A673 (cell line): ENCODE data around the gene CPLX1. TPM values are rescaled to one million over a fixed set of nuclear protein-coding genes. Genes with fewer than 3 reads are reported as not detected.

Experiments
- BruUV-seq: library from RNA; stranded (reverse); fragments of 400-500 nt; replicated peaks from 2 replicates; lab custom pipeline; 2021; lab: Mats Ljungman, UMichigan
- CTCF ChIA-PET: fragments of 300-600 bp; sonication (Branson Sonifier 250); formaldehyde crosslinking; loops from one replicate; lab custom pipeline; 2022; ENCODE audit warnings: antibody characterized with exemption; lab: Charles Lee
- POLR2A ChIA-PET: fragments of 300-600 bp; sonication (Branson Sonifier 250); formaldehyde crosslinking; loops from one replicate; lab custom pipeline; 2022; ENCODE audit warnings: antibody characterized with exemption; ENCODE audit not compliant: low non-redundant PET; lab: Charles Lee
- DNase-seq: peaks from one replicate; pipeline ENCODE4 v3.0.0-alpha.2; 2015; ENCODE audit warnings: low spot score
- H3K27ac ChIP-seq: fragments of 200-600 bp; sonication (generic); 2 replicates; pipeline ENCODE4 v1.5.1; 2016; ENCODE audit warnings: mixed run types, low read depth, mild to moderate bottlenecking, mixed read lengths, antibody characterized with exemption, low read length; ENCODE audit not compliant: poor library complexity, severe bottlenecking
- H3K27me3 ChIP-seq: fragments of 200-600 bp; sonication (generic); replicated peaks from 2 replicates; pipeline ENCODE4 v1.6.1; 2017; ENCODE audit warnings: mixed run types, low read depth, mild to moderate bottlenecking, mixed read lengths, antibody characterized with exemption, low read length; ENCODE audit not compliant: insufficient read depth, poor library complexity
- H3K36me3 ChIP-seq: fragments of 200-600 bp; sonication (generic); 2 replicates; pipeline ENCODE4 v1.6.1; 2016; ENCODE audit warnings: mixed run types, mild to moderate bottlenecking, mixed read lengths, antibody characterized with exemption, low read length; ENCODE audit not compliant: insufficient read depth, poor library complexity, severe bottlenecking
- H3K4me1 ChIP-seq: fragments of 200-600 bp; sonication (generic); 2 replicates; pipeline ENCODE4 v1.6.1; 2017; ENCODE audit warnings: mixed run types, mild to moderate bottlenecking, mixed read lengths, antibody characterized with exemption, low read length; ENCODE audit not compliant: insufficient read depth, poor library complexity, severe bottlenecking
- H3K4me3 ChIP-seq: fragments of 200-600 bp; sonication (generic); 2 replicates; pipeline ENCODE4 v1.5.1; 2016; ENCODE audit warnings: low read depth, mixed run types, mild to moderate bottlenecking, mixed read lengths, low read length; ENCODE audit not compliant: poor library complexity, severe bottlenecking
- H3K9me3 ChIP-seq: fragments of 200-600 bp; sonication (generic); 2 replicates; pipeline ENCODE4 v1.6.1; 2016; ENCODE audit warnings: mixed run types, low read depth, mild to moderate bottlenecking, mixed read lengths, antibody characterized with exemption, low read length; ENCODE audit not compliant: poor library complexity, severe bottlenecking
- EZH2 ChIP-seq: fragments of 200-600 bp; sonication (generic); IDR thresholded peaks from 2 replicates; pipeline ENCODE4 v1.6.1; 2017; ENCODE audit warnings: borderline replicate concordance, low read depth, mild to moderate bottlenecking, mixed read lengths, antibody characterized with exemption, low read length; ENCODE audit not compliant: poor library complexity, severe bottlenecking
- intact Hi-C: fragments of 100-400 bp; cut with micrococcal nuclease; formaldehyde crosslinking; loops from one replicate; pipeline ENCODE4 v1.10.0; 2022; ENCODE audit not compliant: unreplicated experiment
- total RNA-seq: library from RNA; stranded (reverse); gene quantifications from 2 replicates; pipeline ENCODE4 v1.2.3, GENCODE V29; 2021
- TF ChIP-seq, protein P1 (sequence below): fragments of 300-800, 200-600 bp; sonication (generic); conservative IDR thresholded peaks from 2 replicates; pipeline ENCODE4 v1.5.1; 2017; ENCODE audit warnings: low read depth, mild to moderate bottlenecking, antibody characterized with exemption, low read length, moderate library complexity, mixed read lengths

The CPLX1 gene
- total RNA-seq, 1 experiment from 2014 or later: 4.6 TPM

GRCh38 chr4:787561-787981 lies 38.4 kb downstream of the CPLX1 start:
- no peak for TF ChIP-seq EZH2
- TF ChIP-seq, protein P1, sequence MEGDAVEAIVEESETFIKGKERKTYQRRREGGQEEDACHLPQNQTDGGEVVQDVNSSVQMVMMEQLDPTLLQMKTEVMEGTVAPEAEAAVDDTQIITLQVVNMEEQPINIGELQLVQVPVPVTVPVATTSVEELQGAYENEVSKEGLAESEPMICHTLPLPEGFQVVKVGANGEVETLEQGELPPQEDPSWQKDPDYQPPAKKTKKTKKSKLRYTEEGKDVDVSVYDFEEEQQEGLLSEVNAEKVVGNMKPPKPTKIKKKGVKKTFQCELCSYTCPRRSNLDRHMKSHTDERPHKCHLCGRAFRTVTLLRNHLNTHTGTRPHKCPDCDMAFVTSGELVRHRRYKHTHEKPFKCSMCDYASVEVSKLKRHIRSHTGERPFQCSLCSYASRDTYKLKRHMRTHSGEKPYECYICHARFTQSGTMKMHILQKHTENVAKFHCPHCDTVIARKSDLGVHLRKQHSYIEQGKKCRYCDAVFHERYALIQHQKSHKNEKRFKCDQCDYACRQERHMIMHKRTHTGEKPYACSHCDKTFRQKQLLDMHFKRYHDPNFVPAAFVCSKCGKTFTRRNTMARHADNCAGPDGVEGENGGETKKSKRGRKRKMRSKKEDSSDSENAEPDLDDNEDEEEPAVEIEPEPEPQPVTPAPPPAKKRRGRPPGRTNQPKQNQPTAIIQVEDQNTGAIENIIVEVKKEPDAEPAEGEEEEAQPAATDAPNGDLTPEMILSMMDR: no peak
- Histone ChIP-seq H3K4me1 (no peaks in the 10 kb centered on the region), H3K9me3 (no peaks in the 10 kb centered on the region), H3K36me3 (no peaks in the 10 kb centered on the region), H3K4me3 (no peak overlapping the region), H3K27ac (no peak overlapping the region), H3K27me3 (no peaks in the 10 kb centered on the region)
- ChIA-PET CTCF (no interaction called here), POLR2A (no interaction called here)
- DNase-seq: no peak
- intact Hi-C loops: no loop called here
- BruUV-seq: no TSS peak

DNA sequence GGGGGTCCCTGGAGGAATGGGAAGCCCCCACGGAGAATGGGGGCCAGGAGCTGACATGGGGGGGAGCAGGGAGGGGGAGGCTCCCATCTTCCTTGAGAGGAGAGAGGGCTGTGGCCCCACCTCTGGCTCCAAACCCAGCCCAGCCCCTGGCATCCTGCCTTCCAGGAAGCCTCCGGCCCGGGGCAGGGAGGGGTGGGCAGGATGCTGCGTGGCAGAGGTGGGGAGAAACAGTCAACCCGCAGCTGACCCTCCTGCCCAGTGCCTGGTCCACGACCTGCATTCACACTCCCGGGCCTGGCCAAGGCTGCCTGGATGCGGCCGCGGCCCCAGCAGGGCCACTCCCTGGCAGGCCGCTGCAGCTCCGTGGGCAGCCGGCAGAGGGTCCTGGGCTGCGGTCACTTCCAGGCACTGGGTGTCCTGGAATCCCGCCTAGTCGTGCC lies 39.0 kb downstream of the CPLX1 start:
- Histone ChIP-seq H3K27ac (no peak overlapping the region), H3K4me3 (no peak overlapping the region), H3K27me3 (no peaks in the 10 kb centered on the region), H3K9me3 (no peaks in the 10 kb centered on the region), H3K36me3 (no peaks in the 10 kb centered on the region), H3K4me1 (no peaks in the 10 kb centered on the region)
- no peak for DNase-seq
- intact Hi-C loops: no loop called here
- TF ChIP-seq, protein P1: no peak
- no peak for TF ChIP-seq EZH2
- CTCF ChIA-PET: no interaction called here
- BruUV-seq: no TSS peak
- POLR2A ChIA-PET: no interaction called here

DNA sequence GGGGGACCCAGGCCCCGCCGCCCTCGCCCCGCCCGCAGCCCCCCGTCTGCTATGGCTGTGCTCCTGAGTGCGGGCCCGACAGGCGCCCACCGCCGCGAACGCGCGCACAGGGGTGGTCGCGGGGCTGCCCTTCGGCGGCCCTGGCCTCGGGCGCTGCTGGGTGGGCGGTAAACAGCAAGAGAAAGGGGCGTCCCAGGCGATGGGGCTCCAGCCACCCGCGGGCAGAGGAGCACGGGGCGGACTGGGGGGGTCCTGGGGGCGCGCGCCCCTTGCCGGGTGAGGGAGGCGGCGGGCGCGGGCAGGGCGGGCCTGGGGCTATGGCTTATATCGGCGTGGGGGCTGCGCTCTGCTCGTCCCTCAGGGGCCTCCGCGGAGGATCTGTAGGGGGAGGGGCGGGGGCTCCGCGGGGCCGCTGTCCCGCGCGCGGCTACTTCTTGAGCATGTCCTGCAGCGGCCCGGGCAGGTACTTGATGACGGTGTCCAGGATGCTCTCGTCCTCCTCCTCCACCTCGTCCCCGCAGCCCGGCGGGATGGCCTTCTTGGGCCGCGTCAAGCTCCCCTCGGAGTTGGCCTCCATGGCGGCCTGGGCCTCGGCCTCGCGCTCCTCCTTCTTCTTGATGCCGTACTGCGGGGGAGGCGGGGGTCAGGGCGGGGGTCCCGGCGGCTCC lies 39.7 kb downstream of the CPLX1 start:
- no peaks in the 10 kb centered on the region for H3K27me3 ChIP-seq
- ChIA-PET POLR2A (no interaction called here), CTCF (no interaction called here)
- H3K9me3 ChIP-seq: no peaks in the 10 kb centered on the region
- H3K36me3 ChIP-seq: no peaks in the 10 kb centered on the region
- no peaks in the 10 kb centered on the region for H3K4me1 ChIP-seq
- intact Hi-C loops: no loop called here
- BruUV-seq: no TSS peak
- TF ChIP-seq, protein P1: no peak
- TF ChIP-seq EZH2: no peak
- no peak overlapping the region for H3K27ac ChIP-seq
- DNase-seq: no peak
- H3K4me3 ChIP-seq: peak overlapping the region; percentile 10
